Keratinocyte (primary cell): ENCODE data around the gene SPIN1. TPM values are rescaled to one million over a fixed set of nuclear protein-coding genes. Genes with fewer than 3 reads are reported as not detected.
A peak's percentile ranks its signal among the peaks of the same experiment; 100 is the strongest.
"Not testable (repeated sequence)": the region's sequence is repeated elsewhere in the genome, so short reads cannot be mapped to it uniquely, and the experiment has no call there.

Experiments used
- DNase-seq: peaks from one replicate; pipeline ENCODE4 v3.0.0-alpha.2; 2011; ENCODE audit warnings: low read depth, missing footprints, low spot score
- FAIRE-seq: peaks from 2 replicates; lab custom pipeline; 2011; peaks lifted over from hg19 to GRCh38; lab: Jason Lieb, UNC
- H2AFZ ChIP-seq: 2 replicates; pipeline ENCODE4 v1.6.0; 2012; ENCODE audit warnings: low read length, control low read depth, inconsistent platforms; ENCODE audit not compliant: control insufficient read depth
- H3K27ac ChIP-seq: 2 replicates; pipeline ENCODE4 v1.5.1; 2011; ENCODE audit warnings: low read length; ENCODE audit not compliant: control insufficient read depth, insufficient read depth
- H3K27me3 ChIP-seq: 3 replicates; pipeline ENCODE4 v1.6.0; 2011; ENCODE audit warnings: low read length; ENCODE audit not compliant: control insufficient read depth, insufficient read depth; ENCODE audit errors: extremely low read depth
- H3K36me3 ChIP-seq, 2 experiments: 2 replicates in 1 of 2; 3 replicates in 1 of 2; pipeline ENCODE4 v1.5.1; 2011; ENCODE audit warnings: low read length in 2 of 2, mild to moderate bottlenecking in 1 of 2; ENCODE audit not compliant: control insufficient read depth in 2 of 2, insufficient read depth in 2 of 2; ENCODE audit errors: extremely low read depth in 1 of 2
- H3K4me1 ChIP-seq: 3 replicates; pipeline ENCODE4 v1.5.1; 2011; ENCODE audit warnings: low read length; ENCODE audit not compliant: control insufficient read depth, insufficient read depth; ENCODE audit errors: extremely low read depth
- H3K4me2 ChIP-seq: 3 replicates; pipeline ENCODE4 v1.6.0; 2011; ENCODE audit warnings: low read depth, low read length; ENCODE audit not compliant: control insufficient read depth, insufficient read depth; ENCODE audit errors: extremely low read depth
- H3K4me3 ChIP-seq, 3 experiments: fragments of 200-600 bp in 1 of 3; sonication (generic) in 1 of 3; 2 replicates in 2 of 3; 3 replicates in 1 of 3; pipeline ENCODE4 v1.5.1; 2011 to 2016; ENCODE audit warnings: low read length in 3 of 3, mild to moderate bottlenecking in 3 of 3, control low read depth in 2 of 3, inconsistent platforms in 1 of 3, low read depth in 1 of 3, mixed read lengths in 1 of 3, mixed run types in 1 of 3, moderate library complexity in 1 of 3; ENCODE audit not compliant: control insufficient read depth in 2 of 3, insufficient read depth in 2 of 3; ENCODE audit errors: extremely low read depth in 1 of 3
- H3K79me2 ChIP-seq: 2 replicates; pipeline ENCODE4 v1.6.0; 2012; ENCODE audit warnings: low read length; ENCODE audit not compliant: control insufficient read depth, insufficient read depth
- H3K9ac ChIP-seq: 3 replicates; pipeline ENCODE4 v1.6.0; 2011; ENCODE audit warnings: low read length; ENCODE audit not compliant: control insufficient read depth, insufficient read depth; ENCODE audit errors: extremely low read depth
- H3K9me1 ChIP-seq: 3 replicates; pipeline ENCODE4 v1.6.0; 2011; ENCODE audit warnings: low read length; ENCODE audit not compliant: control insufficient read depth, insufficient read depth; ENCODE audit errors: extremely low read depth
- H3K9me3 ChIP-seq: 2 replicates; pipeline ENCODE4 v1.5.1; 2012; ENCODE audit warnings: low read depth, low read length; ENCODE audit not compliant: control insufficient read depth
- H4K20me1 ChIP-seq: 3 replicates; pipeline ENCODE4 v1.6.0; 2011; ENCODE audit warnings: low read length; ENCODE audit not compliant: control insufficient read depth, insufficient read depth; ENCODE audit errors: extremely low read depth
- CTCF ChIP-seq, 3 experiments: IDR thresholded peaks in 1 of 3; conservative IDR thresholded peaks in 1 of 3; optimal IDR thresholded peaks in 1 of 3; 2 replicates in 2 of 3; 3 replicates in 1 of 3; pipeline versions ENCODE3 to v1.5.1; 2011; ENCODE audit warnings: low read length in 3 of 3, mild to moderate bottlenecking in 3 of 3, moderate library complexity in 2 of 3, control low read depth in 1 of 3, inconsistent platforms in 1 of 3; ENCODE audit not compliant: insufficient read depth in 2 of 3; ENCODE audit errors: extremely low read depth in 1 of 3
- EZH2 ChIP-seq: IDR thresholded peaks from one replicate; pipeline ENCODE4 v1.6.1; 2012; ENCODE audit warnings: inconsistent platforms, mild to moderate bottlenecking, low read length, moderate library complexity
- dilution Hi-C: fragments of 300-500 bp; cut with MboI; formaldehyde crosslinking; loops from one replicate; pipeline ENCODE4 v1.7.0; 2020; ENCODE audit warnings: low sequenced_read_pairs; ENCODE audit not compliant: extremely low pct_ligation_motif_present
- polyA plus RNA-seq, 5 experiments: library from polyadenylated mRNA; depleted of rRNA in 3 of 5; stranded (reverse) in 3 of 5; stranded (forward) in 1 of 5; unstranded in 1 of 5; fragments of >200 nt; gene quantifications; 1 replicate in 1 of 5; 2 replicates in 3 of 5; 3 replicates in 1 of 5; pipeline versions ENCODE4 v1.2.1 to v1.2.3, GENCODE V29; 2011 to 2012; ENCODE audit warnings: missing spikeins in 2 of 5, low read depth in 1 of 5, low replicate concordance in 1 of 5

Gene SPIN1
- polyA plus RNA-seq, 1 donor (not counting 4 experiments of a cell fraction or from before 2014, with no cell fraction given) = 68.8 TPM

GRCh38 chr9:88383176-88383575 lies 5.1 kb upstream of the SPIN1 start:
- H3K27ac ChIP-seq = no peak overlapping the region
- H3K27me3 ChIP-seq = no peaks in the 10 kb centered on the region
- TF ChIP-seq EZH2 (no peak), CTCF (optimal IDR thresholded peaks at IDR 0.05 in 1 of 3, IDR thresholded peaks at IDR 0.05 in 1 of 3, conservative IDR thresholded peaks at IDR 0.05 in 1 of 3; ENCODE audit: extremely low read depth in 1 of 3, insufficient read depth in 2 of 3, low read length in 3 of 3) (no peak)
- H3K9ac ChIP-seq = no peak overlapping the region
- no peaks in the 10 kb centered on the region for H3K9me3 ChIP-seq
- FAIRE-seq (no peak), DNase-seq (no peak)
- H3K36me3 ChIP-seq = no peaks in the 10 kb centered on the region
- peaks cover 4% of the 10 kb centered on the region for H3K4me1 ChIP-seq
- no peaks in the 10 kb centered on the region for H3K9me1 ChIP-seq
- no peak overlapping the region for H3K4me2 ChIP-seq
- H3K4me3 ChIP-seq = no peak overlapping the region
- H3K79me2 ChIP-seq = peaks cover 16% of the 10 kb centered on the region
- H2AFZ ChIP-seq = no peak overlapping the region
- no peaks in the 10 kb centered on the region for H4K20me1 ChIP-seq
- dilution Hi-C loops = no loop called here

- dilution Hi-C loops, H3K9ac ChIP-seq, H3K4me2 ChIP-seq, H2AFZ ChIP-seq, H3K27me3 ChIP-seq, H3K36me3 ChIP-seq, H3K27ac ChIP-seq, H3K9me1 ChIP-seq, FAIRE-seq, H3K9me3 ChIP-seq, H4K20me1 ChIP-seq, DNase-seq, H3K4me3 ChIP-seq: not testable (repeated sequence)
- H3K79me2 ChIP-seq = peaks cover 39% of the 10 kb centered on the region
- peaks cover 13% of the 10 kb centered on the region for H3K4me1 ChIP-seq
Observed at GRCh38 chr9:88386137-88386536, 2.1 kb upstream of the SPIN1 start.

- dilution Hi-C loops = no loop called here
Observed at GRCh38 chr9:88387036-88387551, 1.1 kb upstream of the SPIN1 start.

More at GRCh38 chr9:88387036-88387551, 1.1 kb upstream of the SPIN1 start:
- Histone ChIP-seq H3K27me3 (no peaks in the 10 kb centered on the region), H3K4me2 (peak overlapping the region; percentile 99), H2AFZ (peak overlapping the region; percentile 96), H3K4me1 (peaks cover 13% of the 10 kb centered on the region), H3K79me2 (peaks cover 48% of the 10 kb centered on the region), H3K9me3 (no peaks in the 10 kb centered on the region), H3K4me3 (peak overlapping the region; percentile 67 to 98 (median 90)), H4K20me1 (no peaks in the 10 kb centered on the region), H3K27ac (peak overlapping the region; percentile 96), H3K9me1 (no peaks in the 10 kb centered on the region), H3K9ac (peak overlapping the region; percentile 97), H3K36me3 (peaks cover 0 to 3% of the 10 kb centered on the region in 2 experiments)
- FAIRE-seq (no peak), DNase-seq (no peak)
- TF ChIP-seq EZH2 = no peak
